Neural cell (in vitro differentiated cells): Measurements from ENCODE around the gene AMPD1. TPM values are rescaled to one million over a fixed set of nuclear protein-coding genes. Genes with fewer than 3 reads are reported as not detected.

Experiments
- H2AFZ ChIP-seq: fragments of 200-600, 300-800 bp; sonication (generic), shearing (Covaris generic); 2 replicates; pipeline ENCODE4 v1.6.0; 2014; ENCODE audit warnings: low read depth, mild to moderate bottlenecking, antibody characterized with exemption, low read length, moderate library complexity
- H3F3A ChIP-seq: fragments of 200-600 bp; shearing (Covaris generic); 2 replicates; pipeline ENCODE4 v1.6.1; 2016; ENCODE audit warnings: mild to moderate bottlenecking, moderate library complexity, mixed read lengths, antibody characterized with exemption, low read length; ENCODE audit not compliant: insufficient read depth, poor library complexity, severe bottlenecking
- H3K27ac ChIP-seq: fragments of 200-600, 300-800 bp; sonication (generic), shearing (Covaris generic); 2 replicates; pipeline ENCODE4 v1.5.1; 2014; ENCODE audit warnings: mild to moderate bottlenecking, low read length, moderate library complexity
- H3K27me3 ChIP-seq: fragments of 300-800, 200-600 bp; sonication (generic), shearing (Covaris generic); 2 replicates; pipeline ENCODE4 v1.6.0; 2014; ENCODE audit warnings: mild to moderate bottlenecking, low read depth, low read length, moderate library complexity; ENCODE audit not compliant: insufficient read depth
- H3K36me3 ChIP-seq: fragments of 300-800, 200-600 bp; sonication (generic), shearing (Covaris generic); 2 replicates; pipeline ENCODE4 v1.5.1; 2014; ENCODE audit warnings: mild to moderate bottlenecking, antibody characterized with exemption, low read length, moderate library complexity; ENCODE audit not compliant: insufficient read depth
- H3K4me2 ChIP-seq: fragments of 300-800, 200-600 bp; sonication (generic), shearing (Covaris generic); 2 replicates; pipeline ENCODE4 v1.6.0; 2014; ENCODE audit warnings: mild to moderate bottlenecking, low read length
- H3K4me3 ChIP-seq: fragments of 300-800, 200-600 bp; sonication (generic), shearing (Covaris generic); 2 replicates; pipeline ENCODE4 v1.5.1; 2014; ENCODE audit warnings: mild to moderate bottlenecking, low read length, moderate library complexity
- H3K79me2 ChIP-seq: fragments of 200-600 bp; shearing (Covaris generic); replicated peaks from 2 replicates; pipeline ENCODE4 v1.6.0; 2014; ENCODE audit warnings: mild to moderate bottlenecking, low read length, moderate library complexity; ENCODE audit not compliant: insufficient read depth
- H3K9ac ChIP-seq: fragments of 300-800, 200-600 bp; sonication (generic), shearing (Covaris generic); 2 replicates; pipeline ENCODE4 v1.6.1; 2016; ENCODE audit warnings: mild to moderate bottlenecking, low read length, mixed read lengths
- H3K9me2 ChIP-seq: fragments of 200-600 bp; shearing (Covaris generic); 2 replicates; pipeline ENCODE4 v1.6.1; 2016; ENCODE audit warnings: mild to moderate bottlenecking, low read length, mixed read lengths; ENCODE audit not compliant: insufficient read depth
- H3K9me3 ChIP-seq: fragments of 200-600, 300-800 bp; sonication (generic), shearing (Covaris generic); 2 replicates; pipeline ENCODE4 v1.6.1; 2016; ENCODE audit warnings: mild to moderate bottlenecking, mixed run types, low read length, moderate library complexity, mixed read lengths
- H4K20me1 ChIP-seq: fragments of 200-600 bp; shearing (Covaris generic); 2 replicates; pipeline ENCODE4 v1.6.1; 2016; ENCODE audit warnings: mild to moderate bottlenecking, mixed run types; ENCODE audit not compliant: insufficient read depth
- CTCF ChIP-seq: fragments of 450-650 bp; IDR thresholded peaks from 2 replicates; pipeline ENCODE4 v1.5.1; 2014; ENCODE audit warnings: antibody characterized with exemption, mild to moderate bottlenecking, moderate library complexity; ENCODE audit not compliant: poor library complexity, severe bottlenecking
- EP300 ChIP-seq: fragments of 450-650 bp; conservative IDR thresholded peaks from 2 replicates; pipeline ENCODE4 v1.6.1; 2014; ENCODE audit warnings: antibody characterized with exemption, mild to moderate bottlenecking, moderate library complexity; ENCODE audit not compliant: poor library complexity, severe bottlenecking
- EZH2 ChIP-seq: fragments of 200-600, 300-800 bp; shearing (Covaris generic), sonication (generic); IDR thresholded peaks from 2 replicates; pipeline ENCODE4 v1.6.1; 2014; ENCODE audit warnings: antibody characterized with exemption, low read length, borderline replicate concordance, mild to moderate bottlenecking; ENCODE audit not compliant: insufficient read depth, poor library complexity, severe bottlenecking
- MXI1 ChIP-seq: fragments of 450-650 bp; conservative IDR thresholded peaks from 2 replicates; pipeline ENCODE4 v1.6.1; 2014; ENCODE audit warnings: antibody characterized with exemption, mild to moderate bottlenecking; ENCODE audit not compliant: poor library complexity, severe bottlenecking
- POLR2AphosphoS5 ChIP-seq: IDR thresholded peaks from 2 replicates; pipeline ENCODE4 v1.6.1; 2012
- RAD21 ChIP-seq: fragments of 450-650 bp; conservative IDR thresholded peaks from 2 replicates; pipeline ENCODE4 v1.6.1; 2014; ENCODE audit warnings: antibody characterized with exemption, mild to moderate bottlenecking, moderate library complexity
- REST ChIP-seq: IDR thresholded peaks from 2 replicates; pipeline ENCODE4 v1.6.1; 2012; ENCODE audit warnings: borderline replicate concordance
- SMC3 ChIP-seq: fragments of 450-650 bp; conservative IDR thresholded peaks from 2 replicates; pipeline ENCODE4 v1.6.1; 2014; ENCODE audit warnings: antibody characterized with exemption, mild to moderate bottlenecking, moderate library complexity; ENCODE audit not compliant: poor library complexity
- TAF1 ChIP-seq: IDR thresholded peaks from 2 replicates; pipeline ENCODE4 v1.6.1; 2012; ENCODE audit warnings: low read depth
- polyA plus RNA-seq: library from polyadenylated mRNA; depleted of rRNA; stranded (reverse); fragments of >200 nt; gene quantifications from 2 replicates; pipeline ENCODE4 v1.2.3, GENCODE V29; 2014

Gene AMPD1
- polyA plus RNA-seq, 1 donor from 2014 or later: not detected

- H3K36me3 ChIP-seq: peaks cover 3% of the 10 kb centered on the region
These were observed 12.3 kb upstream of the AMPD1 start for GRCh38 chr1:114707604-114708003.

GRCh38 chr1:114703242-114703641, 7.9 kb upstream of the AMPD1 start:
- Histone ChIP-seq H3F3A (no peaks in the 10 kb centered on the region), H3K9me3 (no peaks in the 10 kb centered on the region), H3K4me3 (no peak overlapping the region), H3K27ac (no peak overlapping the region), H3K9me2 (no peaks in the 10 kb centered on the region), H3K27me3 (no peaks in the 10 kb centered on the region), H4K20me1 (no peaks in the 10 kb centered on the region), H2AFZ (no peak overlapping the region), H3K4me2 (no peak overlapping the region), H3K36me3 (peaks cover 3% of the 10 kb centered on the region), H3K79me2 (no peaks in the 10 kb centered on the region), H3K9ac (no peak overlapping the region)
- no peak for TF ChIP-seq MXI1
- TF ChIP-seq EP300: no peak
- TF ChIP-seq SMC3: no peak
- no peak for TF ChIP-seq RAD21
- no peak for TF ChIP-seq POLR2AphosphoS5
- TF ChIP-seq TAF1: no peak
- TF ChIP-seq CTCF: no peak

More at GRCh38 chr1:114707604-114708003, 12.3 kb upstream of the AMPD1 start:
- Histone ChIP-seq H3K27me3 (no peaks in the 10 kb centered on the region), H3K9me3 (no peaks in the 10 kb centered on the region), H3K9me2 (no peaks in the 10 kb centered on the region), H2AFZ (no peak overlapping the region), H4K20me1 (no peaks in the 10 kb centered on the region), H3K79me2 (no peaks in the 10 kb centered on the region), H3K4me2 (no peak overlapping the region), H3K27ac (no peak overlapping the region), H3K4me3 (no peak overlapping the region), H3K9ac (no peak overlapping the region), H3F3A (no peaks in the 10 kb centered on the region)
- no peak for TF ChIP-seq MXI1
- no peak for TF ChIP-seq EP300
- no peak for TF ChIP-seq REST
- no peak for TF ChIP-seq SMC3

- Histone ChIP-seq H3K9ac (no peak overlapping the region), H3K27me3 (no peaks in the 10 kb centered on the region), H3K79me2 (no peaks in the 10 kb centered on the region), H3K4me2 (no peak overlapping the region), H3K4me3 (no peak overlapping the region), H3K36me3 (peaks cover 3% of the 10 kb centered on the region), H3F3A (no peaks in the 10 kb centered on the region), H4K20me1 (no peaks in the 10 kb centered on the region), H3K9me2 (no peaks in the 10 kb centered on the region), H3K27ac (no peak overlapping the region), H2AFZ (no peak overlapping the region), H3K9me3 (no peaks in the 10 kb centered on the region)
- no peak for TF ChIP-seq EZH2
These were observed 7.4 kb upstream of the AMPD1 start for GRCh38 chr1:114702737-114703136.
